Mucosa of descending colon (tissue), 3 donors: Measurements from ENCODE around the gene DOCK9. TPM values are rescaled to one million over a fixed set of nuclear protein-coding genes. Genes with fewer than 3 reads are reported as not detected.

Source experiments
- ATAC-seq: fragments of 200-7000 bp; cut with Tn5 transposase; one replicate; pipeline ENCODE4 v1.9.1; 2020; ENCODE audit warnings: mild to moderate bottlenecking, moderate library complexity
- DNase-seq, 3 donors: peaks; one replicate each; pipeline ENCODE4 v3.0.0-alpha.2; 2020
- H3K36me3 ChIP-seq: fragments of 200-600 bp; one replicate; pipeline ENCODE4 v1.8.0; 2021; ENCODE audit warnings: low read depth, mild to moderate bottlenecking
- H3K4me1 ChIP-seq: fragments of 200-600 bp; one replicate; pipeline ENCODE4 v1.8.0; 2021; ENCODE audit warnings: low read depth, mild to moderate bottlenecking
- H3K4me3 ChIP-seq: fragments of 200-600 bp; one replicate; pipeline ENCODE4 v1.8.0; 2021; ENCODE audit warnings: mild to moderate bottlenecking
- H3K9me3 ChIP-seq: fragments of 200-600 bp; one replicate; pipeline ENCODE4 v1.8.0; 2021; ENCODE audit warnings: mild to moderate bottlenecking
- CTCF ChIP-seq: fragments of 200-600 bp; IDR thresholded peaks from one replicate; pipeline ENCODE4 v1.8.0; 2022; ENCODE audit warnings: antibody characterized with exemption, mild to moderate bottlenecking
- intact Hi-C, 2 donors: fragments of 100-400 bp; cut with DNase I in 1 of 2; cut with micrococcal nuclease in 1 of 2; formaldehyde crosslinking; loops; one replicate each; pipeline versions ENCODE4 v1.11.0 to v1.11.1; 2022; cut with DNase I, micrococcal nuclease
- total RNA-seq, 3 donors: library from RNA; stranded (reverse); fragmentation: NEBNext Ultra II Directional in 2 of 3; extraction: Animal tissue kit (Norgen Biotek cat#: 25700) in 2 of 3; gene quantifications; one replicate each; pipeline versions ENCODE4 v1.2.1 to v1.2.4, GENCODE V29; 2021 to 2023
- donor health status: DM: no; HTN: no; CAD: no; lungs with moderate emphysema.
- donor health status: DM: no; HTN: no; CAD: no.
- donor health status: DM: no; HTN: yes; CAD: no.

Gene DOCK9
- total RNA-seq, 3 donors from 2014 or later = 52.0 to 136 (median 54.4) TPM

- no peak overlapping the region for H3K4me3 ChIP-seq
- intact Hi-C loops = no loop called here
- no peaks in the 10 kb centered on the region for H3K9me3 ChIP-seq
- peaks cover 6% of the 10 kb centered on the region for H3K4me1 ChIP-seq
- DNase-seq (no peak), ATAC-seq (no peak)
- H3K36me3 ChIP-seq = no peaks in the 10 kb centered on the region
- no peak for TF ChIP-seq CTCF
These were observed 85.0 kb downstream of the DOCK9 start for GRCh38 chr13:98892821-98893220.

GRCh38 chr13:98892077-98892476, 85.8 kb downstream of the DOCK9 start:
- no peaks in the 10 kb centered on the region for H3K9me3 ChIP-seq
- DNase-seq (no peak), ATAC-seq (no peak)
- peaks cover 6% of the 10 kb centered on the region for H3K4me1 ChIP-seq
- no peak overlapping the region for H3K4me3 ChIP-seq
- TF ChIP-seq CTCF = no peak
- intact Hi-C loops = no loop called here
- no peaks in the 10 kb centered on the region for H3K36me3 ChIP-seq

GRCh38 chr13:98890925-98891324, 86.9 kb downstream of the DOCK9 start:
- H3K9me3 ChIP-seq = no peaks in the 10 kb centered on the region
- DNase-seq = no peak
- TF ChIP-seq CTCF = no peak
- ATAC-seq = no peak
- intact Hi-C loops = no loop called here
- no peak overlapping the region for H3K4me3 ChIP-seq
- peaks cover 6% of the 10 kb centered on the region for H3K4me1 ChIP-seq
- H3K36me3 ChIP-seq = no peaks in the 10 kb centered on the region

- ATAC-seq (no peak), DNase-seq (no peak)
- TF ChIP-seq CTCF = no peak
- intact Hi-C loops = no loop called here
- Histone ChIP-seq H3K4me3 (no peak overlapping the region), H3K36me3 (no peaks in the 10 kb centered on the region), H3K9me3 (no peaks in the 10 kb centered on the region), H3K4me1 (peaks cover 6% of the 10 kb centered on the region)
These were observed 87.7 kb downstream of the DOCK9 start for GRCh38 chr13:98890186-98890585.

- TF ChIP-seq CTCF = no peak
- Histone ChIP-seq H3K9me3 (no peaks in the 10 kb centered on the region), H3K4me3 (no peak overlapping the region), H3K4me1 (peaks cover 6% of the 10 kb centered on the region), H3K36me3 (no peaks in the 10 kb centered on the region)
- no peak for DNase-seq
- no peak for ATAC-seq
- intact Hi-C loops = no loop called here
These were observed 88.3 kb downstream of the DOCK9 start for GRCh38 chr13:98889419-98890085.

GRCh38 chr13:98888890-98889279, 89.0 kb downstream of the DOCK9 start:
- H3K36me3 ChIP-seq = no peaks in the 10 kb centered on the region
- H3K4me1 ChIP-seq = peaks cover 6% of the 10 kb centered on the region
- TF ChIP-seq CTCF = no peak
- H3K9me3 ChIP-seq = no peaks in the 10 kb centered on the region
- intact Hi-C loops = no loop called here
- DNase-seq (no peak), ATAC-seq (no peak)
- H3K4me3 ChIP-seq = no peak overlapping the region
